ENCODE measurements around the gene PLXDC2.
"Not testable (repeated sequence)": the region's sequence is repeated elsewhere in the genome, so short reads cannot be mapped to it uniquely, and the experiment has no call there.

PLXDC2 gene

DNA sequence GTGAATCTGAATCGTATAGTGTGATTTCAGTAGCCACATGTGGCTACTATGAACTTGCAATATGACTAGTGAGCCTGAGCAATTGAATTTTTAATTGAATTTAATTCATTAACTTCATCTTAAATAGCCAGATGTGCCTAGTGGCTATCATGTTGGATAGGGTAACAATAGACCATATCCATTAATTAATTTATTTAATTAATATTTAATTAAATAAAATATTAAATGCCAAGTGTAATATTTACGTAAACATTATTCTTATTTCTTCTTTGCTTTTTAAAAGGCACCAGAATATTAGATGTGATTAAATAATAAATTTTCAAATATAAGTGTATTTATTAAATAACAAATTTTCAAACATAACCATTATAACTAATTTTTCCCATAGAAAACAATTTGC, 354.4 kb downstream of the PLXDC2 start:
- TF ChIP-seq, protein P1, sequence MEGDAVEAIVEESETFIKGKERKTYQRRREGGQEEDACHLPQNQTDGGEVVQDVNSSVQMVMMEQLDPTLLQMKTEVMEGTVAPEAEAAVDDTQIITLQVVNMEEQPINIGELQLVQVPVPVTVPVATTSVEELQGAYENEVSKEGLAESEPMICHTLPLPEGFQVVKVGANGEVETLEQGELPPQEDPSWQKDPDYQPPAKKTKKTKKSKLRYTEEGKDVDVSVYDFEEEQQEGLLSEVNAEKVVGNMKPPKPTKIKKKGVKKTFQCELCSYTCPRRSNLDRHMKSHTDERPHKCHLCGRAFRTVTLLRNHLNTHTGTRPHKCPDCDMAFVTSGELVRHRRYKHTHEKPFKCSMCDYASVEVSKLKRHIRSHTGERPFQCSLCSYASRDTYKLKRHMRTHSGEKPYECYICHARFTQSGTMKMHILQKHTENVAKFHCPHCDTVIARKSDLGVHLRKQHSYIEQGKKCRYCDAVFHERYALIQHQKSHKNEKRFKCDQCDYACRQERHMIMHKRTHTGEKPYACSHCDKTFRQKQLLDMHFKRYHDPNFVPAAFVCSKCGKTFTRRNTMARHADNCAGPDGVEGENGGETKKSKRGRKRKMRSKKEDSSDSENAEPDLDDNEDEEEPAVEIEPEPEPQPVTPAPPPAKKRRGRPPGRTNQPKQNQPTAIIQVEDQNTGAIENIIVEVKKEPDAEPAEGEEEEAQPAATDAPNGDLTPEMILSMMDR (IDR thresholded peaks at IDR 0.05; ENCODE audit: insufficient read depth, missing control alignments) = no peak
- FAIRE-seq = no peak
- DNase-seq (ENCODE audit: insufficient read length, low spot score) = no peak

DNA sequence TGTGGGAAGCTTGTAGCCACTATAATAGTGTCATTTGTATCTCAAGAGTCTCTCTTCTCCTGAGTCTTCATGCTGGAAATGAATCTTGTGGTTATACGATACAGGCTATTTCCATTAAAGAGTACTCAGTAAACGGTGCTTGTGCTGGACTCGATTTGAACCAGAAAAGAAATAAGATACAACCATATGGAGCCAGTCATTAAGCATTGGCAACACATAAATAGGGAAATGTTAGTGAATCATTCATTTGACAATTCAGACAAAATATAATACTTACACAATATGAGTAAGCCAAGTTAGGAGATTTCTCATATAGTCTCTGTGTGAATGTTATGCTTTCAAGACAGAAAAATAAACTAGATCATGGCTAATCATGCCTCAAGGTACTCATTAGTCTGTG, 356.8 kb downstream of the PLXDC2 start:
- TF ChIP-seq, protein P1 (IDR thresholded peaks at IDR 0.05; ENCODE audit: insufficient read depth, missing control alignments) = no peak
- FAIRE-seq (no peak), DNase-seq (ENCODE audit: insufficient read length, low spot score) (no peak)

DNA sequence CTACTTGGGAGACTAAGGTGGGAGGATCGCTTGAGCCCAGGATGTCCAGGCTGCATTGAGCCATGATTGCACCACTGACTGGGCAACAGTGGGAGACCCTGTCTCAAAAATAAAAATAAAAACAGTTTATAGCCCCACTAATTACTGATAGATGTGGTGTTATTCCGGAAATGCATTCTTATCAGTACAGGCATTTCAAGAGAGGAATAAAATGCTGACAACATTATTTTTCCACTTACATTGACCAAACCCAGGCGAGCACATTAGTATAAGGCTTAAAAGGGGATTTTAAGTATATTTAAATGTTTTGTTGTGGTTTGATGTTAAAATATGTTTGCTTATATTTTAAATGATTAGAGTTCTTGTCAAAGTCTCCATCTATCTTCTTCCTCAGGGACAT, 359.5 kb downstream of the PLXDC2 start:
- TF ChIP-seq, protein P1 (IDR thresholded peaks at IDR 0.05; ENCODE audit: insufficient read depth, missing control alignments) = no peak
- DNase-seq (ENCODE audit: insufficient read length, low spot score) (no peak), FAIRE-seq (no peak)

DNA sequence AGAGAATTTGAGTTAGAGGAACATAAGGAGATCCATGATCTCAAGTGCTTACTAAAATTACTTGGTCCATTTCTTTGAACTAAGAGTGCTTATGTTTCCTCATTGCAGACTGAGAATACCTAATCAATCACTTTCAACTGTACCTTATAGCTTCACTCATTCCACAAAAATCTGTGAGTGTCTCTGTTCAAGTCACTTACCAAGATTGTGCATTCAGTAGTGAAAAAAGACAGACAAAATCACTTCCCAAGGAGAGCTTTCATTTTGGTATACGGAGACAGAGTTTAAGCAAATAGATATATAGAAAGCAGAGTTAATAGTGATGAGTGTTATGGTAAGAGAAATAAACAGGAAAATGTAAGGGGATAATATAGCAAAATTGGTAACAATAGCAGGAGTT, 364.5 kb downstream of the PLXDC2 start:
- TF ChIP-seq, protein P1 (IDR thresholded peaks at IDR 0.05; ENCODE audit: insufficient read depth, missing control alignments) = no peak
- peak; percentile 61 for FAIRE-seq
- DNase-seq (ENCODE audit: insufficient read length, low spot score) = no peak

DNA sequence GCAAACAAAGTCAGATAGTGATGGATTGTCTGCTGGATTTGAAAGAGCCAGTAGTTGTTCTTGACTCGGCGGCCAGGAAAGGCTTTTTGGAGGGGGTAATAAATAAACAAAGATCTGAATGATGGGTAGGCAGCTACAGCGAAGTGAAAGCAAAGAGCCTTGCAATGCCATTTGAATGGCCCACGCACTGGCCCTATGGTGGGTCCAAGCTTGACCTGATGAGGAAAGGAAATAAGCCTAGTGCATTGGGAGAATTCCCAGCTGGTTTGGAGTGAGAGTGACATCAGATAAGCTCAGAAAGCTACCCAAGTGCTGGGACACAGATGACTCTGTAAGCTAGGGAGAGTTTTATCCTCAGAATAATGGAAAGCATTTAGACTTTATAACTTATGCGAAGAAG, 365.2 kb downstream of the PLXDC2 start:
- FAIRE-seq (no peak), DNase-seq (ENCODE audit: insufficient read length, low spot score) (no peak)
- TF ChIP-seq, protein P1 (IDR thresholded peaks at IDR 0.05; ENCODE audit: insufficient read depth, missing control alignments) = no peak

DNA sequence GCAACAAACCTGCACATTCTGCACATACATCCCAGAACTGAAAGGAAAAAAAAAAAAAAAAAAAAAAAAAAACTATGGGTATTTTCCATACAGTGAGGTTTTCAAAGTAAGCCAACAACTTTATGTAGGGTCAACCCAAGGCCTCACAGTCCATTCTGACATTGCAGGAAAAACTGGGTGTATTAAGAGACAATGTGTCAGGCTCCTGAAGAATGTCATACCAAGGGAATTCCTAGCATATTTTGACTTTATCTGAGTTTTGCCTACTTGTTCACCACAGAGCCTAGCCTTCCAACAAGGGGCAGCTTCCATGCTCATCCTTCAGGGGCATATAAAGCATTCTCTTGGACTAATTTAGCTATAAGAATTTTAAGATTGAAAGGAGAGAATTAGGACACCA, 368.9 kb downstream of the PLXDC2 start:
- TF ChIP-seq, protein P1 (IDR thresholded peaks at IDR 0.05; ENCODE audit: insufficient read depth, missing control alignments) = no peak

DNA sequence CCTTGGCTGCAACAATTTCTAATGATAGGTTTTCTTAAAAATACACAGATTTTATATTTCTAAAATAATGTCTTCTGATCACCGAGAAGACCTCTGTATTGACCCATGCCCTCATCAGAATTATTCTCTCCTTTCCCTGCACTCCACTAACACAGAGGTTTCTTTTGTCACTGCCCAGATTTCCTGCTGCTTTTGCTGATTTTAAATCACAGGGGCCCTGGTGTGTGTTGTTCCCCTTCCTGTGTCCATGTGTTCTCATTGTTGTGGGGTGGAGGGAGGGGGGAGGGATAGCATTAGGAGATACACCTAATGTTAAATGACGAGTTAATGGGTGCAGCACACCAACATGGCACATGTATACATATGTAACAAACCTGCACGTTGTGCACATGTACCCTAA, 375.2 kb downstream of the PLXDC2 start:
- not testable (repeated sequence) for FAIRE-seq; DNase-seq (ENCODE audit: insufficient read length, low spot score)

More for the DNA sequence above, 368.9 kb downstream of the PLXDC2 start:
- DNase-seq (ENCODE audit: insufficient read length, low spot score) (no peak), FAIRE-seq (no peak)

DNA sequence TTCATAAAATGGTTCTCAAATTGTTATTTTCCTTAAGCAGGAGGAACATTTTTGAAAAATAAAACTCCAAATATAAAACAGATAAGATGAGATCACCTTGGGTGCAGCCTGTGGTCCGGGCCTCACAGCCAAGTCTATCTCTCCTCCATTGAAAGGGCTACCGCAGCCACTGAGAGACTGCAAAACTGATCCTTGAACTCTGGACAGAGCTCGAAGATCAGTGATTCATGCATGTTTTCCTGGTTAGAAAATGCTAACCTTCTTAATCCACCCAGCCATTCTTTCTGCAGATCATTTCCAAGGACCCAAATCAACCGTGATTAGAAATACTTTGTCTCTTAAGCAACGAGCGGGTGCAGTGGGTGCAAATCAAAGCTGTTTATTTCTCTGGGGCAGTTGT, 378.8 kb downstream of the PLXDC2 start:
- TF ChIP-seq, protein P1 (IDR thresholded peaks at IDR 0.05; ENCODE audit: insufficient read depth, missing control alignments) = no peak
- DNase-seq (ENCODE audit: insufficient read length, low spot score) (no peak), FAIRE-seq (no peak)

All from D721Med (cell line).